ENCODE results near the gene MAGEF1.
"Not testable (repeated sequence)": the region's sequence is repeated elsewhere in the genome, so short reads cannot be mapped to it uniquely, and the experiment has no call there.

The MAGEF1 gene

GRCh38 chr3:184742676-184743135, 30.8 kb upstream of the MAGEF1 start:
- DNase-seq (ENCODE audit: low spot score) = no peak

GRCh38 chr3:184741798-184742675, 30.2 kb upstream of the MAGEF1 start:
- no peak for DNase-seq (ENCODE audit: low spot score)

- DNase-seq (ENCODE audit: low spot score) = no peak
These were observed 29.3 kb upstream of the MAGEF1 start for GRCh38 chr3:184741259-184741556.

GRCh38 chr3:184740509-184741258, 28.8 kb upstream of the MAGEF1 start:
- DNase-seq (ENCODE audit: low spot score) = no peak

- no peak for DNase-seq (ENCODE audit: low spot score)
These were observed 28.0 kb upstream of the MAGEF1 start for GRCh38 chr3:184739594-184740505.

- DNase-seq (ENCODE audit: low spot score) = no peak
These were observed 27.1 kb upstream of the MAGEF1 start for GRCh38 chr3:184738982-184739381.

- DNase-seq (ENCODE audit: low spot score) = no peak
These were observed 26.6 kb upstream of the MAGEF1 start for GRCh38 chr3:184738506-184738890.

GRCh38 chr3:184737641-184738505, 26.0 kb upstream of the MAGEF1 start:
- no peak for DNase-seq (ENCODE audit: low spot score)

GRCh38 chr3:184737063-184737462, 25.2 kb upstream of the MAGEF1 start:
- no peak for DNase-seq (ENCODE audit: low spot score)

GRCh38 chr3:184734903-184735701, 23.2 kb upstream of the MAGEF1 start:
- no peak for DNase-seq (ENCODE audit: low spot score)

GRCh38 chr3:184733971-184734608, 22.2 kb upstream of the MAGEF1 start:
- DNase-seq (ENCODE audit: low spot score) = no peak

- no peak for DNase-seq (ENCODE audit: low spot score)
These were observed 21.3 kb upstream of the MAGEF1 start for GRCh38 chr3:184733181-184733580.

GRCh38 chr3:184731786-184732537, 20.1 kb upstream of the MAGEF1 start:
- no peak for DNase-seq (ENCODE audit: low spot score)

- no peak for DNase-seq (ENCODE audit: low spot score)
These were observed 19.1 kb upstream of the MAGEF1 start for GRCh38 chr3:184730924-184731323.

- not testable (repeated sequence) for DNase-seq (ENCODE audit: low spot score)
These were observed 17.3 kb upstream of the MAGEF1 start for GRCh38 chr3:184729154-184729553.

GRCh38 chr3:184728010-184728527, 16.2 kb upstream of the MAGEF1 start:
- DNase-seq (ENCODE audit: low spot score) = no peak

GRCh38 chr3:184727357-184728009, 15.6 kb upstream of the MAGEF1 start:
- peak; percentile 80 for DNase-seq (ENCODE audit: low spot score)

- no peak for DNase-seq (ENCODE audit: low spot score)
These were observed 14.6 kb upstream of the MAGEF1 start for GRCh38 chr3:184726497-184726896.

Measured in NAMALWA (cell line).